Measurements from ENCODE around the gene CRB3. TPM values are rescaled to one million over a fixed set of nuclear protein-coding genes. Genes with fewer than 3 reads are reported as not detected.
A peak's percentile ranks its signal among the peaks of the same experiment; 100 is the strongest.

Gene CRB3
- total and polyA plus RNA-seq, 2 experiments from 2014 or later = 11.8 to 44.4 TPM

GRCh38 chr19:6460099-6460884 lies 3.8 kb upstream of the CRB3 start:
- TF ChIP-seq EZH2 (IDR thresholded peaks at IDR 0.05; ENCODE audit: low read depth, unreplicated experiment) = no peak
- peak; percentile 55; the same call in 1 of the 2 replicates for TF ChIP-seq CREB1 (CRISPR knock-in tag; IDR thresholded peaks at IDR 0.05; ENCODE audit: low read depth)
- TF ChIP-seq CTCF (conservative IDR thresholded peaks at IDR 0.05; ENCODE audit: low read depth in 2 of 2) = peak; percentile 44 to 59
- Mint-ChIP-seq H3K27me3 (ENCODE audit: insufficient read depth, low read depth, poor library complexity) (peaks cover 25% of the 10 kb centered on the region), H3K36me3 (ENCODE audit: low read depth) (peaks cover 23% of the 10 kb centered on the region), H3K4me1 (peaks cover 20% of the 10 kb centered on the region), H3K27ac (peak overlapping the region; percentile 92), H3K4me3 (peak overlapping the region; percentile 88), H3K9me3 (no peaks in the 10 kb centered on the region; the same call in 2 of the 3 replicates)
- H3K4me1 ChIP-seq (ENCODE audit: insufficient read depth) = peaks cover 10% of the 10 kb centered on the region; the same call in 1 of the 2 replicates
- H3F3A ChIP-seq (replicated peaks; ENCODE audit: low read depth) = no peaks in the 10 kb centered on the region
- H3K4me2 ChIP-seq = peak overlapping the region; percentile 76
- no peaks in the 10 kb centered on the region for H3K36me3 ChIP-seq (ENCODE audit: insufficient read depth)
- H2AFZ ChIP-seq = peak overlapping the region; percentile 87
- peak overlapping the region; percentile 94 for H3K27ac ChIP-seq (ENCODE audit: low read depth)
- H3K27me3 ChIP-seq (ENCODE audit: insufficient read depth) = peaks cover 5% of the 10 kb centered on the region; the same call in 1 of the 2 replicates
- no peaks in the 10 kb centered on the region for H3K9me2 ChIP-seq (ENCODE audit: insufficient read depth)
- H3K79me2 ChIP-seq (replicated peaks; ENCODE audit: insufficient read depth) = peaks cover 6% of the 10 kb centered on the region; the same call in 1 of the 2 replicates
- DNase-seq (ENCODE audit: low spot score) (peak; percentile 100), ATAC-seq (peak; percentile 64)
- H4K20me1 ChIP-seq (replicated peaks; ENCODE audit: insufficient read depth) = no peaks in the 10 kb centered on the region; the same call in 1 of the 2 replicates
- peak overlapping the region; percentile 59 for H3K4me3 ChIP-seq

GRCh38 chr19:6465006-6465405 lies 935 bp downstream of the CRB3 start:
- H3K4me3 Mint-ChIP-seq = peak overlapping the region; percentile 83
- no peak for TF ChIP-seq STAT1 (IDR thresholded peaks at IDR 0.05; ENCODE audit: unreplicated experiment)
- no peak for TF ChIP-seq ZNF462 (CRISPR knock-in tag; IDR thresholded peaks at IDR 0.05)
- TF ChIP-seq CTCF (conservative IDR thresholded peaks at IDR 0.05; ENCODE audit: low read depth in 2 of 2) = no peak
- TF ChIP-seq ZNF331 (CRISPR knock-in tag; IDR thresholded peaks at IDR 0.05; ENCODE audit: low read depth) = no peak
- no peak for TF ChIP-seq CREB1 (CRISPR knock-in tag; IDR thresholded peaks at IDR 0.05; ENCODE audit: low read depth)

More at GRCh38 chr19:6465006-6465405, 935 bp downstream of the CRB3 start:
- Histone ChIP-seq H3K4me3 (peak overlapping the region; percentile 94), H3F3A (replicated peaks; ENCODE audit: low read depth) (no peaks in the 10 kb centered on the region), H3K27me3 (ENCODE audit: insufficient read depth) (peaks cover 5% of the 10 kb centered on the region; the same call in 1 of the 2 replicates), H4K20me1 (replicated peaks; ENCODE audit: insufficient read depth) (no peaks in the 10 kb centered on the region), H3K9me2 (ENCODE audit: insufficient read depth) (no peaks in the 10 kb centered on the region), H3K36me3 (ENCODE audit: insufficient read depth) (no peaks in the 10 kb centered on the region), H3K4me1 (ENCODE audit: insufficient read depth) (0 out of 2 replicates have a peak, but pooled peaks cover 6% of the 10 kb centered on the region), H3K27ac (ENCODE audit: low read depth) (no peak overlapping the region), H3K4me2 (peak overlapping the region; percentile 94), H3K79me2 (replicated peaks; ENCODE audit: insufficient read depth) (peaks cover 6% of the 10 kb centered on the region; the same call in 1 of the 2 replicates), H2AFZ (no peak overlapping the region)
- H3K27ac Mint-ChIP-seq = peak overlapping the region; percentile 90
- H3K27me3 Mint-ChIP-seq (ENCODE audit: insufficient read depth, low read depth, poor library complexity) = peaks cover 22% of the 10 kb centered on the region
- no peaks in the 10 kb centered on the region; the same call in 2 of the 3 replicates for H3K9me3 Mint-ChIP-seq
- peaks cover 19% of the 10 kb centered on the region for H3K36me3 Mint-ChIP-seq (ENCODE audit: low read depth)
- H3K4me1 Mint-ChIP-seq = peaks cover 10% of the 10 kb centered on the region; the same call in 2 of the 3 replicates
- DNase-seq (ENCODE audit: low spot score) (no peak), ATAC-seq (no peak)

All from GM23338 (cell line).